Esophagus muscularis mucosa (tissue), 4 donors: ENCODE results near the gene TXNDC5. TPM values are rescaled to one million over a fixed set of nuclear protein-coding genes. Genes with fewer than 3 reads are reported as not detected.

Experiments
- DNase-seq: peaks from one replicate; pipeline ENCODE4 v3.0.0-alpha.2; 2017; ENCODE audit errors: extremely low spot score
- H3K27ac ChIP-seq, 4 donors: fragments of 200-600 bp; sonication (generic); replicated peaks in 1 of 4; 1 replicate in 3 of 4; 2 replicates in 1 of 4; pipeline ENCODE4 v1.5.1; 2016 to 2019; ENCODE audit warnings: mild to moderate bottlenecking in 1 of 4
- H3K27me3 ChIP-seq, 4 donors: fragments of 200-600 bp; sonication (generic); one replicate each; pipeline versions ENCODE4 v1.5.1 to v1.6.0; 2016 to 2019
- H3K36me3 ChIP-seq, 4 donors: fragments of 200-600 bp; sonication (generic); one replicate each; pipeline ENCODE4 v1.5.1; 2016 to 2019
- H3K4me1 ChIP-seq, 4 donors: fragments of 200-600 bp; sonication (generic); one replicate each; pipeline ENCODE4 v1.5.1; 2016 to 2019
- H3K4me3 ChIP-seq, 4 donors: fragments of 200-600 bp; sonication (generic); 1 replicate in 2 of 4; 2 replicates in 2 of 4; pipeline ENCODE4 v1.5.1; 2016 to 2019; ENCODE audit warnings: mild to moderate bottlenecking in 4 of 4, moderate library complexity in 1 of 4
- H3K9me3 ChIP-seq, 4 donors: fragments of 200-600 bp; sonication (generic); 1 replicate in 3 of 4; 2 replicates in 1 of 4; pipeline ENCODE4 v1.5.1; 2016 to 2019
- CTCF ChIP-seq, 3 experiments: fragments of 200-600 bp in 2 of 3; fragments of 450-650 bp in 1 of 3; sonication (generic) in 2 of 3; IDR thresholded peaks; one replicate each; pipeline ENCODE4 v1.5.1; 2017 to 2019; ENCODE audit warnings: antibody characterized with exemption in 3 of 3, mild to moderate bottlenecking in 2 of 3, moderate library complexity in 1 of 3
- EP300 ChIP-seq: sonication (generic); formaldehyde crosslinking; IDR thresholded peaks from one replicate; pipeline ENCODE4 v1.6.1; 2017; ENCODE audit warnings: antibody characterized with exemption
- POLR2A ChIP-seq: fragments of 450-650 bp; IDR thresholded peaks from one replicate; pipeline ENCODE4 v1.6.1; 2017; ENCODE audit warnings: antibody characterized with exemption, moderate library complexity, mild to moderate bottlenecking, low read depth
- POLR2AphosphoS5 ChIP-seq, 2 donors: sonication (generic); formaldehyde crosslinking; IDR thresholded peaks; one replicate each; pipeline ENCODE4 v1.6.1; 2017; ENCODE audit warnings: antibody characterized with exemption in 2 of 2
- WGBS: methylation state at CpG from one replicate; pipeline ENCODE4 v1.1.5; 2018; 5-methylcytosine and 5-hydroxymethylcytosine counted together
- intact Hi-C: fragments of 100-400 bp; cut with DNase I; formaldehyde crosslinking; loops from one replicate; pipeline ENCODE4 v1.15.1; 2023
- total RNA-seq, 4 donors: library from RNA; depleted of rRNA; stranded (reverse); fragments of >200 nt; gene quantifications; one replicate each; pipeline versions ENCODE4 v1.1.0 to v1.2.1, GENCODE V29; 2016

Gene TXNDC5
- total RNA-seq, 4 donors from 2014 or later: 61.5 to 116 (median 99.0) TPM

- Histone ChIP-seq H3K4me1 (peaks cover 0 to 3% (median 0%) of the 10 kb centered on the region in 4 donors), H3K27me3 (peaks cover 0 to 5% (median 0%) of the 10 kb centered on the region in 4 donors), H3K4me3 (no peak overlapping the region), H3K36me3 (no peaks in the 10 kb centered on the region), H3K9me3 (peaks cover 0 to 10% (median 8%) of the 10 kb centered on the region in 4 donors), H3K27ac (no peak overlapping the region)
- intact Hi-C loops: no loop called here
- DNase-seq: peak; percentile 84
- peak in 1 of 2 donors; percentile 23 for TF ChIP-seq POLR2AphosphoS5 (IDR thresholded peaks at IDR 0.05)
- no peak for TF ChIP-seq CTCF (IDR thresholded peaks at IDR 0.05)
- no peak for TF ChIP-seq EP300
- TF ChIP-seq POLR2A: no peak
- WGBS: 71% methylated on average over 5 of the region's 5 CpGs
Measured at GRCh38 chr6:7921632-7922092, 11.1 kb upstream of the TXNDC5 start.

GRCh38 chr6:7921046-7921445 lies 10.5 kb upstream of the TXNDC5 start:
- Histone ChIP-seq H3K36me3 (no peaks in the 10 kb centered on the region), H3K27me3 (peaks cover 0 to 5% (median 0%) of the 10 kb centered on the region in 4 donors), H3K4me3 (no peak overlapping the region), H3K9me3 (peaks cover 0 to 6% (median 6%) of the 10 kb centered on the region in 4 donors), H3K4me1 (peaks cover 0 to 3% (median 0%) of the 10 kb centered on the region in 4 donors), H3K27ac (no peak overlapping the region)
- DNase-seq: peak; percentile 68
- intact Hi-C loops: no loop called here
- TF ChIP-seq POLR2AphosphoS5 (IDR thresholded peaks at IDR 0.05): no peak
- no peak for TF ChIP-seq EP300
- TF ChIP-seq CTCF (IDR thresholded peaks at IDR 0.05): no peak
- TF ChIP-seq POLR2A: no peak
- 78% methylated on average over 4 of the region's 4 CpGs for WGBS

GRCh38 chr6:7920425-7920824 lies 9.8 kb upstream of the TXNDC5 start:
- Histone ChIP-seq H3K4me3 (no peak overlapping the region), H3K4me1 (peaks cover 0 to 3% (median 0%) of the 10 kb centered on the region in 4 donors), H3K9me3 (peaks cover 0 to 5% (median under 1%) of the 10 kb centered on the region in 4 donors), H3K27ac (no peak overlapping the region), H3K27me3 (peaks cover 0 to 5% (median 0%) of the 10 kb centered on the region in 4 donors), H3K36me3 (no peaks in the 10 kb centered on the region)
- intact Hi-C loops: no loop called here
- TF ChIP-seq EP300 (no peak), CTCF (IDR thresholded peaks at IDR 0.05) (no peak), POLR2AphosphoS5 (IDR thresholded peaks at IDR 0.05) (no peak), POLR2A (no peak)
- WGBS: 62% methylated on average over 2 of the region's 2 CpGs
- DNase-seq: no peak

- intact Hi-C loops: no loop called here
- no peak overlapping the region for H3K4me3 ChIP-seq
- DNase-seq: no peak
- peaks cover 0 to 3% (median 0%) of the 10 kb centered on the region in 4 donors for H3K4me1 ChIP-seq
- peaks cover 0 to 3% (median 0%) of the 10 kb centered on the region in 4 donors for H3K9me3 ChIP-seq
- peaks cover 0 to 5% (median 0%) of the 10 kb centered on the region in 4 donors for H3K27me3 ChIP-seq
- TF ChIP-seq EP300: no peak
- no peak for TF ChIP-seq CTCF (IDR thresholded peaks at IDR 0.05)
- TF ChIP-seq POLR2A: no peak
- TF ChIP-seq POLR2AphosphoS5 (IDR thresholded peaks at IDR 0.05): no peak
- H3K27ac ChIP-seq: no peak overlapping the region
- no peaks in the 10 kb centered on the region for H3K36me3 ChIP-seq
- WGBS: 71% methylated on average over 8 of the region's 8 CpGs
Measured at GRCh38 chr6:7919871-7920270, 9.3 kb upstream of the TXNDC5 start.

- H3K27ac ChIP-seq: no peak overlapping the region
- intact Hi-C loops: no loop called here
- peaks cover 0 to 3% (median 0%) of the 10 kb centered on the region in 4 donors for H3K4me1 ChIP-seq
- no peak for TF ChIP-seq CTCF (IDR thresholded peaks at IDR 0.05)
- no peak overlapping the region for H3K4me3 ChIP-seq
- no peaks in the 10 kb centered on the region for H3K36me3 ChIP-seq
- WGBS: 86% methylated on average over 4 of the region's 4 CpGs
- no peaks in the 10 kb centered on the region for H3K9me3 ChIP-seq
- H3K27me3 ChIP-seq: peaks cover 0 to 5% (median 0%) of the 10 kb centered on the region in 4 donors
- no peak for DNase-seq
Measured at GRCh38 chr6:7918403-7918802, 7.8 kb upstream of the TXNDC5 start.
